ENCODE results near the gene TRIM72. TPM values are rescaled to one million over a fixed set of nuclear protein-coding genes. Genes with fewer than 3 reads are reported as not detected.

The TRIM72 gene
- total and polyA plus RNA-seq, 2 donors (not counting 3 experiments of a cell fraction or from before 2014, with no cell fraction given): not detected

DNA sequence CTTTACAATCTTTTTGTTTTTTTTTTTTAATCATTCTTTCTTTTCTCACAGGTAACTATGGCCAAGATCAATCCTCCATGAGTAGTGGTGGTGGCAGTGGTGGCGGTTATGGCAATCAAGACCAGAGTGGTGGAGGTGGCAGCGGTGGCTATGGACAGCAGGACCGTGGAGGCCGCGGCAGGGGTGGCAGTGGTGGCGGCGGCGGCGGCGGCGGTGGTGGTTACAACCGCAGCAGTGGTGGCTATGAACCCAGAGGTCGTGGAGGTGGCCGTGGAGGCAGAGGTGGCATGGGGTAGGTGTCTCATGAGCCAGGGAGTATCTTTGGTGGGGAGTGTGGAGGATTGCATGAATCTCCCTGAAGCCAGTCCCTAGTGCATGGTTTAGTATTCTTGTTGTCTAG, 29.0 kb upstream of the TRIM72 start:
- no TSS peak for BruUV-seq (replicated peaks)

More for the DNA sequence above, 29.0 kb upstream of the TRIM72 start:
- H3K9me1 ChIP-seq (replicated peaks; ENCODE audit: control insufficient read depth, extremely low read depth, insufficient read depth, low read length): no peaks in the 10 kb centered on the region
- no peaks in the 10 kb centered on the region for H3K27me3 ChIP-seq (ENCODE audit: control insufficient read depth in 2 of 2, insufficient read depth in 2 of 2, low read length in 2 of 2)
- dilution Hi-C loops (cut with MboI; ENCODE audit: extremely low pct_ligation_motif_present, low sequenced_read_pairs): no loop called here
- POLR2A ChIA-PET: no interaction called here
- peaks cover 93% of the 10 kb centered on the region for H3K79me2 ChIP-seq (ENCODE audit: control insufficient read depth, insufficient read depth, low read length)
- peaks cover 24% of the 10 kb centered on the region for H4K20me1 ChIP-seq (replicated peaks; ENCODE audit: control insufficient read depth, extremely low read depth, insufficient read depth, low read length)
- H3K4me3 ChIP-seq (replicated peaks in 1 of 3; ENCODE audit: insufficient read depth in 1 of 3, low read depth in 1 of 3, low read length in 3 of 3): no peak overlapping the region
- peaks cover 15% of the 10 kb centered on the region for H3K4me1 ChIP-seq (ENCODE audit: control insufficient read depth, extremely low read depth, insufficient read depth, low read length)
- no peak for TF ChIP-seq GATA2 (IDR thresholded peaks at IDR 0.05; ENCODE audit: insufficient read depth, insufficient read length, low read depth, low read length)
- TF ChIP-seq JUN (IDR thresholded peaks at IDR 0.05; ENCODE audit: borderline replicate concordance, insufficient read depth, insufficient read length, low read depth): no peak
- no peak for TF ChIP-seq EZH2 (IDR thresholded peaks at IDR 0.05; ENCODE audit: borderline replicate concordance, low read depth, low read length, severe bottlenecking)
- TF ChIP-seq, protein P1, sequence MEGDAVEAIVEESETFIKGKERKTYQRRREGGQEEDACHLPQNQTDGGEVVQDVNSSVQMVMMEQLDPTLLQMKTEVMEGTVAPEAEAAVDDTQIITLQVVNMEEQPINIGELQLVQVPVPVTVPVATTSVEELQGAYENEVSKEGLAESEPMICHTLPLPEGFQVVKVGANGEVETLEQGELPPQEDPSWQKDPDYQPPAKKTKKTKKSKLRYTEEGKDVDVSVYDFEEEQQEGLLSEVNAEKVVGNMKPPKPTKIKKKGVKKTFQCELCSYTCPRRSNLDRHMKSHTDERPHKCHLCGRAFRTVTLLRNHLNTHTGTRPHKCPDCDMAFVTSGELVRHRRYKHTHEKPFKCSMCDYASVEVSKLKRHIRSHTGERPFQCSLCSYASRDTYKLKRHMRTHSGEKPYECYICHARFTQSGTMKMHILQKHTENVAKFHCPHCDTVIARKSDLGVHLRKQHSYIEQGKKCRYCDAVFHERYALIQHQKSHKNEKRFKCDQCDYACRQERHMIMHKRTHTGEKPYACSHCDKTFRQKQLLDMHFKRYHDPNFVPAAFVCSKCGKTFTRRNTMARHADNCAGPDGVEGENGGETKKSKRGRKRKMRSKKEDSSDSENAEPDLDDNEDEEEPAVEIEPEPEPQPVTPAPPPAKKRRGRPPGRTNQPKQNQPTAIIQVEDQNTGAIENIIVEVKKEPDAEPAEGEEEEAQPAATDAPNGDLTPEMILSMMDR (IDR thresholded peaks at IDR 0.05; ENCODE audit: extremely low read depth in 1 of 2, insufficient read depth in 1 of 2, low read depth in 1 of 2, low read length in 2 of 2): no peak
- no peak for TF ChIP-seq POLR2A (IDR thresholded peaks at IDR 0.05; ENCODE audit: low read depth, low read length)
- TF ChIP-seq, protein P2, sequence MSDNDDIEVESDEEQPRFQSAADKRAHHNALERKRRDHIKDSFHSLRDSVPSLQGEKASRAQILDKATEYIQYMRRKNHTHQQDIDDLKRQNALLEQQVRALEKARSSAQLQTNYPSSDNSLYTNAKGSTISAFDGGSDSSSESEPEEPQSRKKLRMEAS (IDR thresholded peaks at IDR 0.05; ENCODE audit: insufficient read depth, insufficient read length): no peak
- TF ChIP-seq MYC (IDR thresholded peaks at IDR 0.05; ENCODE audit: low read depth, low read length): no peak
- TF ChIP-seq POLR2AphosphoS5 (IDR thresholded peaks at IDR 0.05; ENCODE audit: insufficient read depth, low read depth, low read length): no peak
- TF ChIP-seq FOS (IDR thresholded peaks at IDR 0.05; ENCODE audit: borderline replicate concordance, insufficient read depth, low read length): no peak
- no peak overlapping the region for H3K4me2 ChIP-seq (ENCODE audit: insufficient read depth, low read length)
- CTCF ChIA-PET: interaction anchor here (0.7 kb wide), 1 partner anchor 174 kb away, joined by 3 read pairs; no protein-coding TSS in a partner anchor
- FAIRE-seq (no peak), DNase-seq (ENCODE audit: low read depth, low spot score) (no peak)
- H3K36me3 ChIP-seq (ENCODE audit: control insufficient read depth in 2 of 2, extremely low read depth in 1 of 2, insufficient read depth in 2 of 2, low read length in 2 of 2): peaks cover 56 to 61% of the 10 kb centered on the region in 2 experiments
- intact Hi-C loops (cut with micrococcal nuclease): loop anchor here (5.0 kb wide), 1 partner anchor 272 kb away; the partner anchor contains the start of gene ARMC5
- no peak overlapping the region for H3K27ac ChIP-seq (ENCODE audit: insufficient read depth, low read depth, low read length)
- no peaks in the 10 kb centered on the region for H3K9me3 ChIP-seq (replicated peaks; ENCODE audit: control insufficient read depth, insufficient read depth, low read length)
- H2AFZ ChIP-seq (ENCODE audit: low read depth, low read length): no peak overlapping the region
- H3K9ac ChIP-seq (replicated peaks; ENCODE audit: extremely low read depth, insufficient read depth, low read length): no peak overlapping the region

All from endothelial cell of umbilical vein (primary cell).